Endothelial cell of umbilical vein (primary cell): ENCODE measurements around the gene CASK. TPM values are rescaled to one million over a fixed set of nuclear protein-coding genes. Genes with fewer than 3 reads are reported as not detected.

Experiments used
- BruUV-seq: library from RNA; stranded (reverse); fragments of 400-500 nt; replicated peaks from 2 replicates; lab custom pipeline; 2021; lab: Mats Ljungman, UMichigan
- CTCF ChIA-PET: fragments of 300-600, 350-600 bp; sonication (Branson Sonifier 250); formaldehyde crosslinking; loops from one replicate; lab custom pipeline; 2021; ENCODE audit warnings: antibody characterized with exemption, inconsistent platforms; lab: Charles Lee
- POLR2A ChIA-PET: fragments of 300-600, 350-600 bp; sonication (Branson Sonifier 250); formaldehyde crosslinking; loops from one replicate; lab custom pipeline; 2021; ENCODE audit warnings: antibody characterized with exemption, inconsistent platforms; lab: Charles Lee
- DNase-seq: peaks from one replicate; pipeline ENCODE4 v3.0.0-alpha.2; 2011; ENCODE audit warnings: low read depth, low spot score
- FAIRE-seq: peaks from 2 replicates; lab custom pipeline; 2011; peaks lifted over from hg19 to GRCh38; lab: Jason Lieb, UNC
- H2AFZ ChIP-seq: 2 replicates; pipeline ENCODE4 v1.6.0; 2012; ENCODE audit warnings: low read depth, low read length, control low read depth, inconsistent platforms
- H3K27ac ChIP-seq: 2 replicates; pipeline ENCODE4 v1.5.1; 2011; ENCODE audit warnings: low read depth, mild to moderate bottlenecking, control low read depth, low read length, moderate library complexity; ENCODE audit not compliant: insufficient read depth
- H3K27me3 ChIP-seq, 2 experiments: 2 replicates each; pipeline versions ENCODE4 v1.6.0 to v1.6.1; 2011; ENCODE audit warnings: low read length in 2 of 2, mixed read lengths in 1 of 2; ENCODE audit not compliant: control insufficient read depth in 2 of 2, insufficient read depth in 2 of 2
- H3K36me3 ChIP-seq, 2 experiments: 2 replicates in 1 of 2; 3 replicates in 1 of 2; pipeline ENCODE4 v1.5.1; 2011; ENCODE audit warnings: low read length in 2 of 2, mild to moderate bottlenecking in 1 of 2, moderate library complexity in 1 of 2; ENCODE audit not compliant: control insufficient read depth in 2 of 2, insufficient read depth in 2 of 2; ENCODE audit errors: extremely low read depth in 1 of 2
- H3K4me1 ChIP-seq: 3 replicates; pipeline ENCODE4 v1.5.1; 2011; ENCODE audit warnings: mild to moderate bottlenecking, low read length; ENCODE audit not compliant: control insufficient read depth, insufficient read depth; ENCODE audit errors: extremely low read depth
- H3K4me2 ChIP-seq: 2 replicates; pipeline ENCODE4 v1.6.1; 2011; ENCODE audit warnings: low read length, control low read depth, mixed read lengths; ENCODE audit not compliant: insufficient read depth
- H3K4me3 ChIP-seq, 3 experiments: fragments of 200-600 bp in 1 of 3; sonication (generic), shearing (Covaris generic) in 1 of 3; replicated peaks in 1 of 3; 2 replicates each; pipeline ENCODE4 v1.5.1; 2011 to 2016; ENCODE audit warnings: control low read depth in 3 of 3, low read length in 3 of 3, mild to moderate bottlenecking in 2 of 3, inconsistent platforms in 1 of 3, low read depth in 1 of 3, moderate library complexity in 1 of 3; ENCODE audit not compliant: insufficient read depth in 1 of 3
- H3K79me2 ChIP-seq: 2 replicates; pipeline ENCODE4 v1.6.0; 2012; ENCODE audit warnings: low read length, inconsistent platforms; ENCODE audit not compliant: control insufficient read depth, insufficient read depth
- H3K9ac ChIP-seq: replicated peaks from 2 replicates; pipeline ENCODE3; 2011; ENCODE audit warnings: low read length, control low read depth; ENCODE audit not compliant: insufficient read depth; ENCODE audit errors: extremely low read depth
- H3K9me1 ChIP-seq: replicated peaks from 3 replicates; pipeline ENCODE4 v1.6.0; 2011; ENCODE audit warnings: mild to moderate bottlenecking, low read length; ENCODE audit not compliant: control insufficient read depth, insufficient read depth; ENCODE audit errors: extremely low read depth
- H3K9me3 ChIP-seq: replicated peaks from 2 replicates; pipeline ENCODE4 v1.5.1; 2012; ENCODE audit warnings: low read length, inconsistent platforms; ENCODE audit not compliant: control insufficient read depth, insufficient read depth
- H4K20me1 ChIP-seq: replicated peaks from 2 replicates; pipeline ENCODE3; 2011; ENCODE audit warnings: mild to moderate bottlenecking, low read length; ENCODE audit not compliant: control insufficient read depth, insufficient read depth; ENCODE audit errors: extremely low read depth
- CTCF ChIP-seq, 2 donors: IDR thresholded peaks; 1 replicate in 1 of 2; 2 replicates in 1 of 2; pipeline ENCODE4 v1.5.1; 2011; ENCODE audit warnings: low read length in 2 of 2, mild to moderate bottlenecking in 2 of 2, moderate library complexity in 2 of 2, control low read depth in 1 of 2, inconsistent platforms in 1 of 2, low read depth in 1 of 2; ENCODE audit not compliant: insufficient read depth in 1 of 2; ENCODE audit errors: extremely low read depth in 1 of 2
- FOS ChIP-seq: IDR thresholded peaks from 2 replicates; pipeline ENCODE4 v1.6.1; 2011; ENCODE audit warnings: mild to moderate bottlenecking, low read length, moderate library complexity, borderline replicate concordance; ENCODE audit not compliant: insufficient read depth
- GATA2 ChIP-seq: IDR thresholded peaks from 2 replicates; pipeline ENCODE4 v1.7.0; 2011; ENCODE audit warnings: low read depth, mild to moderate bottlenecking, moderate library complexity, mixed read lengths, low read length; ENCODE audit not compliant: insufficient read length, insufficient read depth
- JUN ChIP-seq: IDR thresholded peaks from 2 replicates; pipeline ENCODE4 v1.6.1; 2011; ENCODE audit warnings: borderline replicate concordance, low read depth; ENCODE audit not compliant: insufficient read length, insufficient read depth
- dilution Hi-C: fragments of 300-500 bp; cut with MboI; formaldehyde crosslinking; loops from one replicate; pipeline ENCODE4 v1.15.0; 2019; ENCODE audit warnings: low sequenced_read_pairs; ENCODE audit not compliant: extremely low pct_ligation_motif_present
- intact Hi-C: fragments of 100-400 bp; cut with micrococcal nuclease; formaldehyde crosslinking; loops from one replicate; pipeline ENCODE4 v1.10.0; 2022
- polyA plus RNA-seq, 4 experiments: library from polyadenylated mRNA; depleted of rRNA in 3 of 4; stranded (reverse) in 3 of 4; unstranded in 1 of 4; fragments of >200 nt; gene quantifications; 2 replicates each; pipeline versions ENCODE4 v1.2.1 to v1.2.3, GENCODE V29; 2011 to 2012; ENCODE audit warnings: missing spikeins in 1 of 4
- total RNA-seq: library from RNA; stranded (reverse); gene quantifications from 2 replicates; pipeline ENCODE4 v1.2.3, GENCODE V29; 2021

The CASK gene
- total and polyA plus RNA-seq, 2 donors (not counting 3 experiments of a cell fraction or from before 2014, with no cell fraction given) = 6.4 to 30.4 TPM

- CTCF ChIA-PET = no interaction called here
- Histone ChIP-seq H3K4me3 (no peak overlapping the region), H3K4me1 (no peaks in the 10 kb centered on the region), H4K20me1 (no peaks in the 10 kb centered on the region), H3K36me3 (no peaks in the 10 kb centered on the region), H3K27ac (no peak overlapping the region), H3K9me3 (no peaks in the 10 kb centered on the region), H3K27me3 (no peaks in the 10 kb centered on the region), H3K9ac (no peak overlapping the region), H3K79me2 (no peaks in the 10 kb centered on the region), H3K4me2 (no peak overlapping the region), H2AFZ (no peak overlapping the region), H3K9me1 (no peaks in the 10 kb centered on the region)
- POLR2A ChIA-PET = no interaction called here
- DNase-seq (no peak), FAIRE-seq (no peak)
- TF ChIP-seq CTCF (IDR thresholded peaks at IDR 0.05; ENCODE audit: extremely low read depth in 1 of 2, insufficient read depth in 1 of 2, low read depth in 1 of 2, low read length in 2 of 2) = no peak
- no peak for TF ChIP-seq JUN
- no peak for TF ChIP-seq FOS
- dilution Hi-C loops = no loop called here
- BruUV-seq = no TSS peak
- intact Hi-C loops = no loop called here
Measured at GRCh38 chrX:41802958-41803357, 120.4 kb downstream of the CASK start.

- H2AFZ ChIP-seq = no peak overlapping the region
- CTCF ChIA-PET = interaction anchor here (0.7 to 2.9 kb wide), 7 partner anchors 18 to 1759 kb away, joined by 3 to 21 read pairs (median 6); no protein-coding TSS in a partner anchor
- no peak overlapping the region for H3K9ac ChIP-seq
- FAIRE-seq (no peak), DNase-seq (no peak)
- H3K79me2 ChIP-seq = no peaks in the 10 kb centered on the region
- intact Hi-C loops (loop anchor here (5.0 to 10.0 kb wide), 3 partner anchors 123 to 1758 kb away; partner anchors contain the start of gene CASK), dilution Hi-C loops (no loop called here)
- no peaks in the 10 kb centered on the region for H3K9me3 ChIP-seq
- no peaks in the 10 kb centered on the region for H3K36me3 ChIP-seq
- H3K27ac ChIP-seq = no peak overlapping the region
- BruUV-seq = no TSS peak
- no peaks in the 10 kb centered on the region for H4K20me1 ChIP-seq
- TF ChIP-seq GATA2 = no peak
- H3K27me3 ChIP-seq = no peaks in the 10 kb centered on the region
- no peak overlapping the region for H3K4me2 ChIP-seq
- H3K4me3 ChIP-seq = no peak overlapping the region
- no peaks in the 10 kb centered on the region for H3K9me1 ChIP-seq
- H3K4me1 ChIP-seq = no peaks in the 10 kb centered on the region
- POLR2A ChIA-PET = no interaction called here
Measured at GRCh38 chrX:41799661-41800060, 123.7 kb downstream of the CASK start.
